ENCODE data around the gene STC2. TPM values are rescaled to one million over a fixed set of nuclear protein-coding genes. Genes with fewer than 3 reads are reported as not detected.

The STC2 gene
- total RNA-seq, 2 experiments from 2014 or later = not detected

DNA sequence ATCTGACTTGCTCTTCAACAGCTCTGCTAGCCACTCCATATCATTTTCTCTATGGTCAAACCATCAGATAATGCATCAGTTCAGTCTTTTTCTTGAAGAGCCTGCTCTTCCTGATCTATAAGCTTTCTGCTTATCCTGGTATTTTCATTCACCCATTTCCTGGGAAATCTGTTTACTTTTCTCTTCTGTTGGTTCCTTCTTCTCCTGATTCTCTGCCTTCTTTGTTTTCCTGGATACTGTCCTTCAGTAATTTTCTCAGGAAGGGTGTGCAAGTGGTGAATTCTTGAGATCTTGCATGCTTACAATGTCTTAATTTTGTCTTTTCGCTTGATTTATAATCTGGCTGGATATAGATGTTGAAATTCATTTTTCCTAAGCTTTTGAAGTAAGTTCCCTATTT, 53.4 kb downstream of the STC2 start:
- H3K4me2 ChIP-seq (ENCODE audit: low read length) = no peak overlapping the region
- no peaks in the 10 kb centered on the region for H3K9me2 ChIP-seq (ENCODE audit: insufficient read depth, low read length)
- no peaks in the 10 kb centered on the region for H3K79me2 ChIP-seq (ENCODE audit: insufficient read depth, low read depth, low read length)
- H3K4me1 ChIP-seq (ENCODE audit: insufficient read depth, low read length, poor library complexity, severe bottlenecking) = no peaks in the 10 kb centered on the region
- H3K4me3 ChIP-seq (ENCODE audit: low read depth, low read length, poor library complexity, severe bottlenecking) = no peak overlapping the region
- BruUV-seq (replicated peaks) = no TSS peak
- no peak overlapping the region for H3K27ac ChIP-seq (ENCODE audit: low read depth, low read length, poor library complexity, severe bottlenecking)
- H3K36me3 ChIP-seq (ENCODE audit: insufficient read depth, low read length) = no peaks in the 10 kb centered on the region
- H3K9me3 ChIP-seq (ENCODE audit: low read length) = no peaks in the 10 kb centered on the region
- TF ChIP-seq CTCF (conservative IDR thresholded peaks at IDR 0.05; ENCODE audit: low read length) (no peak), EZH2phosphoT487 (IDR thresholded peaks at IDR 0.05; ENCODE audit: borderline replicate concordance, low read depth, low read length) (no peak)
- intact Hi-C loops (cut with micrococcal nuclease; ENCODE audit: unreplicated experiment) = loop anchor here (5.0 kb wide), 1 partner anchor 383 kb away; no protein-coding TSS in a partner anchor
- no peaks in the 10 kb centered on the region for H4K20me1 ChIP-seq (ENCODE audit: insufficient read depth, low read length)
- CTCF ChIA-PET (ENCODE audit: unreplicated experiment) = no interaction called here
- POLR2A ChIA-PET = interaction anchor here (0.6 kb wide), 1 partner anchor 1453 kb away, joined by 5 read pairs; no protein-coding TSS in a partner anchor
- DNase-seq (ENCODE audit: low spot score) = no peak
- no peak overlapping the region for H2AFZ ChIP-seq (ENCODE audit: low read length)

- CTCF ChIA-PET (ENCODE audit: unreplicated experiment) = no interaction called here
- H2AFZ ChIP-seq (ENCODE audit: low read length) = no peak overlapping the region
- intact Hi-C loops (cut with micrococcal nuclease; ENCODE audit: unreplicated experiment) = no loop called here
- no peaks in the 10 kb centered on the region for H3K4me1 ChIP-seq (ENCODE audit: insufficient read depth, low read length, poor library complexity, severe bottlenecking)
- H3K36me3 ChIP-seq (ENCODE audit: insufficient read depth, low read length) = no peaks in the 10 kb centered on the region
- BruUV-seq (replicated peaks) = no TSS peak
- no peaks in the 10 kb centered on the region for H4K20me1 ChIP-seq (ENCODE audit: insufficient read depth, low read length)
- H3K27ac ChIP-seq (ENCODE audit: low read depth, low read length, poor library complexity, severe bottlenecking) = no peak overlapping the region
- DNase-seq (ENCODE audit: low spot score) = no peak
- POLR2A ChIA-PET = interaction anchor here (0.7 kb wide), 1 partner anchor 1560 kb away, joined by 3 read pairs; no protein-coding TSS in a partner anchor
- TF ChIP-seq CTCF (conservative IDR thresholded peaks at IDR 0.05; ENCODE audit: low read length) (no peak), EZH2phosphoT487 (IDR thresholded peaks at IDR 0.05; ENCODE audit: borderline replicate concordance, low read depth, low read length) (no peak)
- no peaks in the 10 kb centered on the region for H3K79me2 ChIP-seq (ENCODE audit: insufficient read depth, low read depth, low read length)
- H3K4me3 ChIP-seq (ENCODE audit: low read depth, low read length, poor library complexity, severe bottlenecking) = no peak overlapping the region
- H3K4me2 ChIP-seq (ENCODE audit: low read length) = no peak overlapping the region
- no peaks in the 10 kb centered on the region for H3K9me3 ChIP-seq (ENCODE audit: low read length)
- no peaks in the 10 kb centered on the region for H3K9me2 ChIP-seq (ENCODE audit: insufficient read depth, low read length)
Observed at GRCh38 chr5:173271419-173271818, 56.8 kb downstream of the STC2 start.

DNA sequence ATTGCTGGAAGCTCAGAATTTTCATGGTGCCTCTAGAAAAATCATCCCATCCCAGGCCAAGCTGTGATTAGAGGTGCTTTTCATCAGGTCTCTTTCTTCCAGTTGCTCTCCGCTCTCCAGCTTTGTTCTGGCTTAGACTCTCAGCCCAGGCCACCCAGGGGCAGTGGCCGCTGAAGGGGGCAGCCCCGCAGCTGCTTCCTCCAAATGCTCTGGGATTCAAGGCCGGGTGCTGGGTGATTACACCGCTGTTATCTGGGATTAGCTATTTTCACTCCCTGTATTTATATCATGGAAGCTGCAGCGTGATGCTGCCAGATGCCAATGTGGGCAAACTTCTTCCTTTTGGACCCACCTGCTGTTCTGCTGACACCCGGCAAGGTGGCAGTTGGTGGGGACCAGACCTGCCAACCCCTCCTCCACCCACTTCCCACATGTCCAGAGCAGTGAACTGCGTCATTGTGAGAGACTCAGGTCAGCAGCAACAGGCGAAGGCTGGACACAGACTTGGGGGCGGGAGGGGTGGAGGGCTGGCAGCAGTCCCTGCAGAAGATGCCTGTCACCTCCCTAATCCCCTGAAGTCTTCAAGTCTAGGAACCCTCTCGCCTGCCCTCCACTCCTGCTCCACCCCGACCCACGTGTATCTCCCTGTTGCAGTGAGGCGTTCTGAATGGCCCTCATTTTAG, 59.3 kb downstream of the STC2 start:
- no TSS peak for BruUV-seq (replicated peaks)

More for the DNA sequence above, 59.3 kb downstream of the STC2 start:
- ChIA-PET CTCF (ENCODE audit: unreplicated experiment) (no interaction called here), POLR2A (no interaction called here)
- DNase-seq (ENCODE audit: low spot score) = no peak
- Histone ChIP-seq H2AFZ (ENCODE audit: low read length) (no peak overlapping the region), H3K27ac (ENCODE audit: low read depth, low read length, poor library complexity, severe bottlenecking) (no peak overlapping the region), H3K79me2 (ENCODE audit: insufficient read depth, low read depth, low read length) (no peaks in the 10 kb centered on the region), H3K4me2 (ENCODE audit: low read length) (no peak overlapping the region), H3K36me3 (ENCODE audit: insufficient read depth, low read length) (no peaks in the 10 kb centered on the region), H3K9me2 (ENCODE audit: insufficient read depth, low read length) (no peaks in the 10 kb centered on the region), H4K20me1 (ENCODE audit: insufficient read depth, low read length) (no peaks in the 10 kb centered on the region), H3K4me3 (ENCODE audit: low read depth, low read length, poor library complexity, severe bottlenecking) (no peak overlapping the region), H3K4me1 (ENCODE audit: insufficient read depth, low read length, poor library complexity, severe bottlenecking) (no peaks in the 10 kb centered on the region), H3K9me3 (ENCODE audit: low read length) (no peaks in the 10 kb centered on the region)
- no peak for TF ChIP-seq EZH2phosphoT487 (IDR thresholded peaks at IDR 0.05; ENCODE audit: borderline replicate concordance, low read depth, low read length)
- TF ChIP-seq CTCF (conservative IDR thresholded peaks at IDR 0.05; ENCODE audit: low read length) = no peak
- intact Hi-C loops (cut with micrococcal nuclease; ENCODE audit: unreplicated experiment) = no loop called here
